Hepatocyte (in vitro differentiated cells): ENCODE measurements around the gene OSBPL2.

ENCODE experiments used
- EZH2 ChIP-seq: fragments of 200-600 bp; sonication (generic); IDR thresholded peaks from 2 replicates; pipeline ENCODE4 v1.6.1; 2016; ENCODE audit warnings: antibody characterized with exemption, mild to moderate bottlenecking, borderline replicate concordance
- TF ChIP-seq, protein P1 (sequence below): fragments of 200-600 bp; sonication (generic); IDR thresholded peaks from 2 replicates; pipeline ENCODE4 v1.5.1; 2016; ENCODE audit warnings: antibody characterized with exemption, mild to moderate bottlenecking; ENCODE audit not compliant: poor library complexity

DNA sequence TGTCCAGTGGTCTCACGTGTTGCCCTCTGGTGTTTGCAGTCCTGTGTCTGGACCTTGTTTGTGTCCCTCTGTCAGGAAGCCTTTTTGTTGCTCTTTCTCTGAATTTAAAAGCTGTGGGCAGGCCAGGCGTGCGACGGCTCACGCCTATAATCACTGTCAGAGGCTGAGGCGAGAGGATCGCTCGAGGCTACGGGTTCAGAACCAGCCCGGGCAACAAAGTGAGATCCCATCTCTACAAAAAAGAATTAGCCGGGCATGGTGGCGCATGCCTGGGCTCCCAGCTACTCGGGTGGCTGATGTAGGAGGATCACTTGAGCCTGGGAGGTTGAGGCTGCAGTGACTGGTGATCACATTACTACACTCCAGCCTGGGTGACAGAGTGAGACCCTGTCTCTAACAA, 28.5 kb downstream of the OSBPL2 start:
- TF ChIP-seq, protein P1, sequence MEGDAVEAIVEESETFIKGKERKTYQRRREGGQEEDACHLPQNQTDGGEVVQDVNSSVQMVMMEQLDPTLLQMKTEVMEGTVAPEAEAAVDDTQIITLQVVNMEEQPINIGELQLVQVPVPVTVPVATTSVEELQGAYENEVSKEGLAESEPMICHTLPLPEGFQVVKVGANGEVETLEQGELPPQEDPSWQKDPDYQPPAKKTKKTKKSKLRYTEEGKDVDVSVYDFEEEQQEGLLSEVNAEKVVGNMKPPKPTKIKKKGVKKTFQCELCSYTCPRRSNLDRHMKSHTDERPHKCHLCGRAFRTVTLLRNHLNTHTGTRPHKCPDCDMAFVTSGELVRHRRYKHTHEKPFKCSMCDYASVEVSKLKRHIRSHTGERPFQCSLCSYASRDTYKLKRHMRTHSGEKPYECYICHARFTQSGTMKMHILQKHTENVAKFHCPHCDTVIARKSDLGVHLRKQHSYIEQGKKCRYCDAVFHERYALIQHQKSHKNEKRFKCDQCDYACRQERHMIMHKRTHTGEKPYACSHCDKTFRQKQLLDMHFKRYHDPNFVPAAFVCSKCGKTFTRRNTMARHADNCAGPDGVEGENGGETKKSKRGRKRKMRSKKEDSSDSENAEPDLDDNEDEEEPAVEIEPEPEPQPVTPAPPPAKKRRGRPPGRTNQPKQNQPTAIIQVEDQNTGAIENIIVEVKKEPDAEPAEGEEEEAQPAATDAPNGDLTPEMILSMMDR, result no peak
- TF ChIP-seq EZH2, result no peak
